Measurements from ENCODE around the gene SIGLEC14.

Gene SIGLEC14

DNA sequence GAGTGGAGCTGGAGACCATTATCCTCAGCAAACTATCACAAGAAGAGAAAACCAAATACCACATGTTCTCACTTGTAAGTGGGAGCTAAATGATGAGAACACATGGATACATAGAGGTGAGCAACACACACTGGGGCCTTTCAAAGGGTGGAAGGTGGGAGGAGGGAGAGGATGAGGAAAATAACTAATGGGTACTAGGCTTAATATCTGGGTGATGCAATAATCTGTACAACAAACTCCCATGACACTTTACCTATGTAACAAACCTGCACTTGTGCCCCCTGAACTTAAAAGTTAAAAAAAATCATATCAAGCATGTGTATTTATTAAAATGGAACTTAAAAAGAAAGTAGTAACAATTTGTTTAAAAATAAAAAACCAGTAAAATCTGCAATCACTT is 5.0 kb downstream of the SIGLEC14 start:
- no peak for DNase-seq (ENCODE audit: low read depth)
- no peak overlapping the region for H3K4me3 ChIP-seq (ENCODE audit: low read depth, low read length)

DNA sequence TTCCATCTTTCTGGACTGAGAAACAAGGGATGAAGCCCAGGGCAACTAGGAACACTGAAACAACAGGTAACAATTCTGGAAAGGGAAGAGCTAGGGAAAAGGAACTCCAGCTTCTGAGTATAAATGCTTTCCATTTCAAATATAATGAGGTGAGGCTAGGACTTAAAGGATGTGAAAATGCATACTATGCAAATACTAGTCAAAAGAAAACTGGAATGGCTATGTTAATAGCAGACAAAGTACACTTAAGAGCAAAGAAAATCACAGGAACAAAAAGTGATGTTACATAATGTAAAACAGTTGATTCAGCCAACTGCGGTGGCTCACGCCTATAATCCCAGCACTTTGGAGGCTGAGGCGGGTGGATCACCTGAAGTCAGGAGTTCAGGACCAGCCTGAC is 6.2 kb downstream of the SIGLEC14 start:
- DNase-seq (ENCODE audit: low read depth), result no peak
- TF ChIP-seq, protein P1, sequence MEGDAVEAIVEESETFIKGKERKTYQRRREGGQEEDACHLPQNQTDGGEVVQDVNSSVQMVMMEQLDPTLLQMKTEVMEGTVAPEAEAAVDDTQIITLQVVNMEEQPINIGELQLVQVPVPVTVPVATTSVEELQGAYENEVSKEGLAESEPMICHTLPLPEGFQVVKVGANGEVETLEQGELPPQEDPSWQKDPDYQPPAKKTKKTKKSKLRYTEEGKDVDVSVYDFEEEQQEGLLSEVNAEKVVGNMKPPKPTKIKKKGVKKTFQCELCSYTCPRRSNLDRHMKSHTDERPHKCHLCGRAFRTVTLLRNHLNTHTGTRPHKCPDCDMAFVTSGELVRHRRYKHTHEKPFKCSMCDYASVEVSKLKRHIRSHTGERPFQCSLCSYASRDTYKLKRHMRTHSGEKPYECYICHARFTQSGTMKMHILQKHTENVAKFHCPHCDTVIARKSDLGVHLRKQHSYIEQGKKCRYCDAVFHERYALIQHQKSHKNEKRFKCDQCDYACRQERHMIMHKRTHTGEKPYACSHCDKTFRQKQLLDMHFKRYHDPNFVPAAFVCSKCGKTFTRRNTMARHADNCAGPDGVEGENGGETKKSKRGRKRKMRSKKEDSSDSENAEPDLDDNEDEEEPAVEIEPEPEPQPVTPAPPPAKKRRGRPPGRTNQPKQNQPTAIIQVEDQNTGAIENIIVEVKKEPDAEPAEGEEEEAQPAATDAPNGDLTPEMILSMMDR (IDR thresholded peaks at IDR 0.05; ENCODE audit: low read depth, low read length), result no peak
- TF ChIP-seq MYC (IDR thresholded peaks at IDR 0.05; ENCODE audit: low read depth, low read length) (no peak), POLR2A (IDR thresholded peaks at IDR 0.05; ENCODE audit: extremely low read depth, insufficient read length) (no peak)
- TF ChIP-seq, protein P2, sequence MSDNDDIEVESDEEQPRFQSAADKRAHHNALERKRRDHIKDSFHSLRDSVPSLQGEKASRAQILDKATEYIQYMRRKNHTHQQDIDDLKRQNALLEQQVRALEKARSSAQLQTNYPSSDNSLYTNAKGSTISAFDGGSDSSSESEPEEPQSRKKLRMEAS (IDR thresholded peaks at IDR 0.05; ENCODE audit: low read depth, low read length), result no peak
- no peak overlapping the region for H3K4me3 ChIP-seq (ENCODE audit: low read depth, low read length)

More for the DNA sequence above, 5.0 kb downstream of the SIGLEC14 start:
- no peak for TF ChIP-seq MYC (IDR thresholded peaks at IDR 0.05; ENCODE audit: low read depth, low read length)
- TF ChIP-seq, protein P1 (IDR thresholded peaks at IDR 0.05; ENCODE audit: low read depth, low read length), result no peak
- TF ChIP-seq POLR2A (IDR thresholded peaks at IDR 0.05; ENCODE audit: extremely low read depth, insufficient read length), result no peak
- TF ChIP-seq, protein P2 (IDR thresholded peaks at IDR 0.05; ENCODE audit: low read depth, low read length), result no peak

- no peak overlapping the region for H3K4me3 ChIP-seq (ENCODE audit: low read depth, low read length)
- no peak for DNase-seq (ENCODE audit: low read depth)
- TF ChIP-seq POLR2A (IDR thresholded peaks at IDR 0.05; ENCODE audit: extremely low read depth, insufficient read length), result no peak
- TF ChIP-seq, protein P2 (IDR thresholded peaks at IDR 0.05; ENCODE audit: low read depth, low read length), result no peak
- TF ChIP-seq, protein P1 (IDR thresholded peaks at IDR 0.05; ENCODE audit: low read depth, low read length), result no peak
- no peak for TF ChIP-seq MYC (IDR thresholded peaks at IDR 0.05; ENCODE audit: low read depth, low read length)
Measured at GRCh38 chr19:51639916-51640315, 6.7 kb downstream of the SIGLEC14 start.

DNA sequence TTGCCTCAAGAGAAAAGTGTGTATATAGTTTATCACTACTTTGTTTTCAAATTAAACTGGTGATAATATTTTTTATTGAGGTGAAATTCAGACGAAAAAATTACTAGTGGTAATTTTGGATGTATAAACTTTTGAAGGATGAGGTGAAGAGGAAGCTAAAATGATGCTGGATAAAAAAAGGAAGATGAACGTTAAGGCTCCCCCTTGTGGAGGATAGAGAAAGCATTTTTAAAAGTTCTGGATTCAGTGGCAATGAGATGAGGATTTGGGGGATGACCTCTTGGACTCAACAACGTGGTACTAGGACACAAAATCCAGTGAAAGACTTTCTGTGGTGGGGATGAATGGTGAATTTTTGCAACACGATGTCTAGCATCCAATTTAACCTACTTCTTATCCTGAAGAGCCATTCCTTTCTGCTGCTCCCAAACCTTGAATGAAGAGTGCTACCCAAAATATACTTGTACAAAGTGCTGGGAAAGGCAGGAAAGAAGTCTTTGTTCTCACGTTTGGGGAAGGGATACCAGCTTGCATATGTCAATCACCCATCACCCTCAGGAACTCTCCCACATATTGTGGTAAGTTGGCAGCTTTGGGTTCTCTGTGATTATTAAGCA is 9.2 kb downstream of the SIGLEC14 start:
- TF ChIP-seq MYC (IDR thresholded peaks at IDR 0.05; ENCODE audit: low read depth, low read length) (no peak), POLR2A (IDR thresholded peaks at IDR 0.05; ENCODE audit: extremely low read depth, insufficient read length) (no peak)
- TF ChIP-seq, protein P2 (IDR thresholded peaks at IDR 0.05; ENCODE audit: low read depth, low read length), result no peak
- TF ChIP-seq, protein P1 (IDR thresholded peaks at IDR 0.05; ENCODE audit: low read depth, low read length), result peak; percentile 29
- peak; percentile 49 for DNase-seq (ENCODE audit: low read depth)
- no peak overlapping the region for H3K4me3 ChIP-seq (ENCODE audit: low read depth, low read length)

DNA sequence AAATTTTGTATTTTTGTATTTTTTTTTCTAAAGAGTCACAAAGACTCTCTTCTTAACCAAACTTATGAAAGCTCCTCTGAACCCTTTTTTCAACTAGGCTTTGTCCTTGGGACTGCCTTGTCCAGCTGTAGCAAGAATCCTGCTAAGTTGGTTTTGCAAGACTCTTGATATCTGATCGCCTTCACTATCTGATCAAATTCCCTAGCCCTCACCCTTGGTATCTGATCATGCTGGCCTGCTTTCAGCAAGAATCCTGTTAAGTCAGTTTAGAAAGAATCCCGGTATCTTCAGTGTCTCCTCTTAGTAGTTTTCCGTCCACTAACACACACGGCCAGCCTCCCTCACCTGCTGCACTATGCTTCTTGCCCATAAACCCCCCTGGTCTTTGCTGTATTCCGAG is 14.5 kb downstream of the SIGLEC14 start:
- no peak overlapping the region for H3K4me3 ChIP-seq (ENCODE audit: low read depth, low read length)
- no peak for DNase-seq (ENCODE audit: low read depth)
- TF ChIP-seq, protein P2 (IDR thresholded peaks at IDR 0.05; ENCODE audit: low read depth, low read length), result no peak
- TF ChIP-seq, protein P1 (IDR thresholded peaks at IDR 0.05; ENCODE audit: low read depth, low read length), result no peak
- TF ChIP-seq MYC (IDR thresholded peaks at IDR 0.05; ENCODE audit: low read depth, low read length) (no peak), POLR2A (IDR thresholded peaks at IDR 0.05; ENCODE audit: extremely low read depth, insufficient read length) (no peak)

GRCh38 chr19:51630315-51630714 is 16.3 kb downstream of the SIGLEC14 start, which contains the start of gene SIGLEC5:
TSS of gene SIGLEC5 (minus strand) at chr19:51630401. CDS start at chr19:51630335, 66 bp downstream.
- H3K4me3 ChIP-seq (ENCODE audit: low read depth, low read length), result peak within 1 kb of the TSS; percentile 50
- peak; percentile 52 for DNase-seq (ENCODE audit: low read depth)
